Measurements from ENCODE around the gene GNAQ. TPM values are rescaled to one million over a fixed set of nuclear protein-coding genes. Genes with fewer than 3 reads are reported as not detected.

GNAQ gene
- total and polyA plus RNA-seq, 2 experiments from 2014 or later: 21.1 to 43.1 TPM

- no peaks in the 10 kb centered on the region for H3K36me3 ChIP-seq (ENCODE audit: insufficient read depth)
- no peak for DNase-seq (ENCODE audit: low spot score)
- H3K27me3 ChIP-seq (ENCODE audit: insufficient read depth): no peaks in the 10 kb centered on the region
- H4K20me1 ChIP-seq (replicated peaks; ENCODE audit: insufficient read depth): peaks cover 3% of the 10 kb centered on the region; the same call in 1 of the 2 replicates
- H3K27ac Mint-ChIP-seq: no peak overlapping the region
- peaks cover 14% of the 10 kb centered on the region; the same call in 1 of the 2 replicates for H3K79me2 ChIP-seq (replicated peaks; ENCODE audit: insufficient read depth)
- H2AFZ ChIP-seq: no peak overlapping the region
- H3K4me3 ChIP-seq: no peak overlapping the region
- no peak for TF ChIP-seq REST (IDR thresholded peaks at IDR 0.05; ENCODE audit: unreplicated experiment)
- TF ChIP-seq EZH2 (IDR thresholded peaks at IDR 0.05; ENCODE audit: low read depth, unreplicated experiment): no peak
- no peak for TF ChIP-seq STAT1 (IDR thresholded peaks at IDR 0.05; ENCODE audit: unreplicated experiment)
- no peak for TF ChIP-seq POLR2AphosphoS5 (IDR thresholded peaks at IDR 0.05; ENCODE audit: low read depth)
- no peak for TF ChIP-seq JUNB (IDR thresholded peaks at IDR 0.05; ENCODE audit: unreplicated experiment)
- TF ChIP-seq ZNF114 (CRISPR knock-in tag; IDR thresholded peaks at IDR 0.05): no peak
- TF ChIP-seq NANOG (IDR thresholded peaks at IDR 0.05; ENCODE audit: borderline replicate concordance): no peak
- no peak for TF ChIP-seq EZH2phosphoT487 (IDR thresholded peaks at IDR 0.05; ENCODE audit: unreplicated experiment)
- TF ChIP-seq ZNF462 (CRISPR knock-in tag; IDR thresholded peaks at IDR 0.05): no peak
- no peak for TF ChIP-seq CTCF (conservative IDR thresholded peaks at IDR 0.05; ENCODE audit: low read depth in 2 of 2)
- TF ChIP-seq CREB1 (CRISPR knock-in tag; IDR thresholded peaks at IDR 0.05; ENCODE audit: low read depth): no peak
- no peak for TF ChIP-seq ETS1 (IDR thresholded peaks at IDR 0.05)
- no peak for TF ChIP-seq ZNF331 (CRISPR knock-in tag; IDR thresholded peaks at IDR 0.05; ENCODE audit: low read depth)
- H3K9me2 ChIP-seq (ENCODE audit: insufficient read depth): no peaks in the 10 kb centered on the region
- H3K4me1 ChIP-seq (ENCODE audit: insufficient read depth): peaks cover 18% of the 10 kb centered on the region; the same call in 1 of the 2 replicates
- peaks cover 41% of the 10 kb centered on the region for H3K4me1 Mint-ChIP-seq
- H3K4me2 ChIP-seq: no peak overlapping the region
- no peaks in the 10 kb centered on the region for H3F3A ChIP-seq (replicated peaks; ENCODE audit: low read depth)
- peak; percentile 29; the same call in 1 of the 3 replicates for ATAC-seq
- no peaks in the 10 kb centered on the region for H3K9me3 Mint-ChIP-seq
- no peak overlapping the region for H3K27ac ChIP-seq (ENCODE audit: low read depth)
- H3K27me3 Mint-ChIP-seq (ENCODE audit: insufficient read depth, low read depth, poor library complexity): no peaks in the 10 kb centered on the region
- peaks cover 11% of the 10 kb centered on the region; the same call in 2 of the 3 replicates for H3K36me3 Mint-ChIP-seq (ENCODE audit: low read depth)
- no peak overlapping the region for H3K4me3 Mint-ChIP-seq
These were observed 115.2 kb downstream of the GNAQ start for GRCh38 chr9:77916410-77916819.
